ENCODE results near the gene HMCN1.

Gene HMCN1

GRCh38 chr1:186089940-186090339, 355.7 kb downstream of the HMCN1 start:
- H3K9ac ChIP-seq (ENCODE audit: low read length): no peak overlapping the region
- no peak overlapping the region for H2BK5ac ChIP-seq (ENCODE audit: low read depth, low read length, poor library complexity)

GRCh38 chr1:186091222-186091720, 357.1 kb downstream of the HMCN1 start:
- Histone ChIP-seq H3K18ac (ENCODE audit: low read length) (no peak overlapping the region), H3K4ac (ENCODE audit: low read depth, low read length) (no peak overlapping the region), H3K14ac (ENCODE audit: low read length) (no peak overlapping the region), H4K12ac (ENCODE audit: low read depth, low read length) (no peak overlapping the region), H2BK5ac (ENCODE audit: low read depth, low read length, poor library complexity) (no peak overlapping the region), H3K79me2 (ENCODE audit: control insufficient read depth, insufficient read depth, low read length, poor library complexity) (no peaks in the 10 kb centered on the region), H2BK12ac (ENCODE audit: low read length) (no peak overlapping the region), H3K79me1 (ENCODE audit: low read length) (no peaks in the 10 kb centered on the region), H4K91ac (ENCODE audit: low read depth, low read length) (no peak overlapping the region), H3K27me3 (ENCODE audit: insufficient read depth, low read length) (no peaks in the 10 kb centered on the region), H3K23ac (ENCODE audit: low read length) (no peak overlapping the region), H3K4me3 (ENCODE audit: low read depth, low read length) (no peak overlapping the region), H3K9me3 (ENCODE audit: insufficient read depth, low read depth, low read length) (no peaks in the 10 kb centered on the region), H3K4me1 (ENCODE audit: control insufficient read depth in 1 of 2, insufficient read depth in 2 of 2, low read length in 2 of 2) (no peaks in the 10 kb centered on the region), H3K36me3 (ENCODE audit: control insufficient read depth in 1 of 2, insufficient read depth in 2 of 2, low read length in 2 of 2) (no peaks in the 10 kb centered on the region), H2AK5ac (ENCODE audit: low read length) (no peak overlapping the region), H2AFZ (ENCODE audit: insufficient read depth, low read length, poor library complexity) (no peak overlapping the region), H3K9ac (ENCODE audit: low read length) (no peak overlapping the region), H2BK120ac (ENCODE audit: insufficient read depth, low read length, poor library complexity) (no peak overlapping the region), H3K27ac (ENCODE audit: low read depth, low read length) (no peak overlapping the region), H4K8ac (ENCODE audit: low read depth, low read length) (no peak overlapping the region), H3K4me2 (ENCODE audit: low read length) (no peak overlapping the region)
- DNase-seq: no peak

More at GRCh38 chr1:186089940-186090339, 355.7 kb downstream of the HMCN1 start:
- Histone ChIP-seq H3K4me2 (ENCODE audit: low read length) (no peak overlapping the region), H2AFZ (ENCODE audit: insufficient read depth, low read length, poor library complexity) (no peak overlapping the region), H3K4ac (ENCODE audit: low read depth, low read length) (no peak overlapping the region), H4K8ac (ENCODE audit: low read depth, low read length) (no peak overlapping the region), H3K4me3 (ENCODE audit: low read depth, low read length) (no peak overlapping the region), H3K9me3 (ENCODE audit: insufficient read depth, low read depth, low read length) (no peaks in the 10 kb centered on the region), H2BK12ac (ENCODE audit: low read length) (no peak overlapping the region), H3K18ac (ENCODE audit: low read length) (no peak overlapping the region), H2BK120ac (ENCODE audit: insufficient read depth, low read length, poor library complexity) (no peak overlapping the region), H3K36me3 (ENCODE audit: control insufficient read depth in 1 of 2, insufficient read depth in 2 of 2, low read length in 2 of 2) (no peaks in the 10 kb centered on the region), H4K91ac (ENCODE audit: low read depth, low read length) (no peak overlapping the region), H3K14ac (ENCODE audit: low read length) (no peak overlapping the region), H3K23ac (ENCODE audit: low read length) (no peak overlapping the region), H3K4me1 (ENCODE audit: control insufficient read depth in 1 of 2, insufficient read depth in 2 of 2, low read length in 2 of 2) (no peaks in the 10 kb centered on the region), H2AK5ac (ENCODE audit: low read length) (no peak overlapping the region), H3K27ac (ENCODE audit: low read depth, low read length) (no peak overlapping the region), H4K12ac (ENCODE audit: low read depth, low read length) (no peak overlapping the region), H3K79me1 (ENCODE audit: low read length) (no peaks in the 10 kb centered on the region), H3K79me2 (ENCODE audit: control insufficient read depth, insufficient read depth, low read length, poor library complexity) (no peaks in the 10 kb centered on the region), H3K27me3 (ENCODE audit: insufficient read depth, low read length) (no peaks in the 10 kb centered on the region)
- WGBS (ENCODE audit: extremely low coverage, insufficient coverage, insufficient read length): no CpG with 5 or more reads among the region's 4 CpGs
- no peak for DNase-seq

GRCh38 chr1:186093437-186093836, 359.2 kb downstream of the HMCN1 start:
- no peak for DNase-seq
- Histone ChIP-seq H2BK5ac (ENCODE audit: low read depth, low read length, poor library complexity) (no peak overlapping the region), H3K4me2 (ENCODE audit: low read length) (no peak overlapping the region), H3K79me1 (ENCODE audit: low read length) (no peaks in the 10 kb centered on the region), H3K18ac (ENCODE audit: low read length) (no peak overlapping the region), H4K91ac (ENCODE audit: low read depth, low read length) (no peak overlapping the region), H3K4me3 (ENCODE audit: low read depth, low read length) (no peak overlapping the region), H2BK12ac (ENCODE audit: low read length) (no peak overlapping the region), H2BK120ac (ENCODE audit: insufficient read depth, low read length, poor library complexity) (no peak overlapping the region), H2AK5ac (ENCODE audit: low read length) (no peak overlapping the region), H3K23ac (ENCODE audit: low read length) (no peak overlapping the region), H4K12ac (ENCODE audit: low read depth, low read length) (no peak overlapping the region), H3K79me2 (ENCODE audit: control insufficient read depth, insufficient read depth, low read length, poor library complexity) (no peaks in the 10 kb centered on the region), H3K4ac (ENCODE audit: low read depth, low read length) (no peak overlapping the region), H3K27me3 (ENCODE audit: insufficient read depth, low read length) (no peaks in the 10 kb centered on the region), H3K36me3 (ENCODE audit: control insufficient read depth in 1 of 2, insufficient read depth in 2 of 2, low read length in 2 of 2) (no peaks in the 10 kb centered on the region), H3K9ac (ENCODE audit: low read length) (no peak overlapping the region), H4K8ac (ENCODE audit: low read depth, low read length) (no peak overlapping the region), H3K14ac (ENCODE audit: low read length) (no peak overlapping the region), H3K9me3 (ENCODE audit: insufficient read depth, low read depth, low read length) (no peaks in the 10 kb centered on the region), H2AFZ (ENCODE audit: insufficient read depth, low read length, poor library complexity) (no peak overlapping the region), H3K4me1 (ENCODE audit: control insufficient read depth in 1 of 2, insufficient read depth in 2 of 2, low read length in 2 of 2) (no peaks in the 10 kb centered on the region), H3K27ac (ENCODE audit: low read depth, low read length) (no peak overlapping the region)
- no CpG with 5 or more reads among the region's 2 CpGs for WGBS (ENCODE audit: extremely low coverage, insufficient coverage, insufficient read length)

GRCh38 chr1:186094172-186094571, 360.0 kb downstream of the HMCN1 start:
- Histone ChIP-seq H3K79me1 (ENCODE audit: low read length) (no peaks in the 10 kb centered on the region), H3K27ac (ENCODE audit: low read depth, low read length) (no peak overlapping the region), H4K8ac (ENCODE audit: low read depth, low read length) (no peak overlapping the region), H3K14ac (ENCODE audit: low read length) (no peak overlapping the region), H2BK12ac (ENCODE audit: low read length) (no peak overlapping the region), H2BK120ac (ENCODE audit: insufficient read depth, low read length, poor library complexity) (no peak overlapping the region), H3K23ac (ENCODE audit: low read length) (no peak overlapping the region), H3K4me3 (ENCODE audit: low read depth, low read length) (no peak overlapping the region), H3K79me2 (ENCODE audit: control insufficient read depth, insufficient read depth, low read length, poor library complexity) (no peaks in the 10 kb centered on the region), H3K36me3 (ENCODE audit: control insufficient read depth in 1 of 2, insufficient read depth in 2 of 2, low read length in 2 of 2) (no peaks in the 10 kb centered on the region), H2BK5ac (ENCODE audit: low read depth, low read length, poor library complexity) (no peak overlapping the region), H2AFZ (ENCODE audit: insufficient read depth, low read length, poor library complexity) (no peak overlapping the region), H2AK5ac (ENCODE audit: low read length) (no peak overlapping the region), H3K4ac (ENCODE audit: low read depth, low read length) (no peak overlapping the region), H3K27me3 (ENCODE audit: insufficient read depth, low read length) (no peaks in the 10 kb centered on the region), H3K4me2 (ENCODE audit: low read length) (no peak overlapping the region), H3K9me3 (ENCODE audit: insufficient read depth, low read depth, low read length) (no peaks in the 10 kb centered on the region), H3K18ac (ENCODE audit: low read length) (no peak overlapping the region), H3K4me1 (ENCODE audit: control insufficient read depth in 1 of 2, insufficient read depth in 2 of 2, low read length in 2 of 2) (no peaks in the 10 kb centered on the region), H3K9ac (ENCODE audit: low read length) (no peak overlapping the region), H4K91ac (ENCODE audit: low read depth, low read length) (no peak overlapping the region), H4K12ac (ENCODE audit: low read depth, low read length) (no peak overlapping the region)
- no CpG with 5 or more reads among the region's 2 CpGs for WGBS (ENCODE audit: extremely low coverage, insufficient coverage, insufficient read length)
- DNase-seq: peak; percentile 11 to 74

Data from trophoblast cell (in vitro differentiated cells and primary cell).